HL-60 (cell line): Measurements from ENCODE around the gene VAV2.

Experiments
- DNase-seq, 2 experiments: peaks; one replicate each; pipeline ENCODE4 v3.0.0-alpha.2; 2010 to 2020; ENCODE audit warnings: low read depth in 1 of 2, low spot score in 1 of 2
- H3K27ac ChIP-seq: fragments of 250-450 bp; sonication (Bioruptor Pico); replicated peaks from 2 replicates; pipeline ENCODE4 v1.5.1; 2020; ENCODE audit warnings: mild to moderate bottlenecking, moderate library complexity
- H3K27me3 ChIP-seq: fragments of 250-450 bp; sonication (Bioruptor Pico); 2 replicates; pipeline ENCODE4 v1.5.1; 2021; ENCODE audit warnings: mild to moderate bottlenecking, moderate library complexity; ENCODE audit not compliant: insufficient read depth, poor library complexity, severe bottlenecking
- H3K4me3 ChIP-seq: replicated peaks from 2 replicates; pipeline ENCODE4 v1.5.1; 2011; ENCODE audit warnings: mild to moderate bottlenecking, control low read depth, low read length; ENCODE audit not compliant: insufficient read depth
- GABPA ChIP-seq: IDR thresholded peaks from 2 replicates; pipeline ENCODE4 v1.6.1; 2012; ENCODE audit warnings: low read depth
- POLR2AphosphoS5 ChIP-seq: IDR thresholded peaks from 2 replicates; pipeline ENCODE4 v1.6.1; 2012; ENCODE audit warnings: low read depth
- SPI1 ChIP-seq: IDR thresholded peaks from 2 replicates; pipeline ENCODE4 v1.6.1; 2012; ENCODE audit warnings: low read depth, mild to moderate bottlenecking, borderline replicate concordance
- TF ChIP-seq, protein P1 (sequence below): IDR thresholded peaks from one replicate; pipeline ENCODE4 v1.5.1; 2011; ENCODE audit warnings: low read length, control low read depth, inconsistent platforms; ENCODE audit not compliant: insufficient read depth
- TF ChIP-seq, protein P2 (sequence below): IDR thresholded peaks from 2 replicates; pipeline ENCODE4 v1.6.1; 2012; ENCODE audit warnings: low read depth; ENCODE audit not compliant: insufficient replicate concordance

Gene VAV2

DNA sequence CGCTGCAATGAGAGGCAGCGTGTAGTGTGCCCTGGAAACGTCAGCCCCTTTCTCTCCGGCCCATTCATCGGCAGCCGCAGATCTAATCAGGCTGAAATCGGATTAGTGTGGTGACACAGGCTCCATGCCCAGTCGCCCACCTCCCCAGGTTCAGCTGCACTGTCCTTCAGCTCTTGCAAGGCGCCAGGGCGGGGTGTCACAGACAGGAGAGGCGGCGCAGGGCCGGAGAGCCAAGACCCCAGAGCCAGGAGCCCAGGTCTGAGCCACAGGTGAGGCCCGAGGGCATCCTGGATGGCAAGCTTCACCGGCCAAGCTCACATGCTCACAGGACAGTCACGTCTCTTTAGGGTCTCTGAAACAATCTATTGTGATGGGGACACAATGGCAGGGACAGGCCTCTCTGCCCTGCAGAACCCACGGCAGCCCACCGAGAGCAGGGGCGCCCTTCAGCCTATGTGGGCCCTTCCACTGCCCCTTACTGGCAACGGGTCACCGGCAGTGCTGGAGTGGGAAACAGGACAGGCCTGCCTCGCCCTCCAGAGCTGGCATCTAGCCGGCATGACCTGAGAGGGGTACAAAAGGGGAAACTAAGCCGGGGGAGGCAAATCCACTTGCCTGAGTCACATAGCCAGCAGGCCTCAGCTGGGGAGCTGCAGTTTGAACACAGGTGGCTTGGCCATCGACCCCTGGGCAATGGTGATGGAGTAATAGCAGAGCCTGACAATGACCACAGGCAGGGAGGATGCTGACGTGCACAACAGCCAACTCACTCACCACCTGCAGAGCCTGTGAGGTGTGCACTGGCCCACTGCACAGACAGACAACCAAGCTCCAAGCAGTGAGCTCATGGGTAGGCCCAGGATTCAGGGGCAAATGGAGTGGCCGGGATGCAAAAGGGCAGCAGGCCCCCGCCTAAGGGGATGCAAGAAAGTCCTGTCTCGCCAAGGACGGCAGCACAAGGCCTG, 48.1 kb downstream of the VAV2 start:
- DNase-seq: no peak
- Histone ChIP-seq H3K4me3 (no peak overlapping the region), H3K27ac (no peak overlapping the region), H3K27me3 (no peaks in the 10 kb centered on the region)
- TF ChIP-seq SPI1 (no peak), POLR2AphosphoS5 (no peak), GABPA (no peak)
- TF ChIP-seq, protein P1, sequence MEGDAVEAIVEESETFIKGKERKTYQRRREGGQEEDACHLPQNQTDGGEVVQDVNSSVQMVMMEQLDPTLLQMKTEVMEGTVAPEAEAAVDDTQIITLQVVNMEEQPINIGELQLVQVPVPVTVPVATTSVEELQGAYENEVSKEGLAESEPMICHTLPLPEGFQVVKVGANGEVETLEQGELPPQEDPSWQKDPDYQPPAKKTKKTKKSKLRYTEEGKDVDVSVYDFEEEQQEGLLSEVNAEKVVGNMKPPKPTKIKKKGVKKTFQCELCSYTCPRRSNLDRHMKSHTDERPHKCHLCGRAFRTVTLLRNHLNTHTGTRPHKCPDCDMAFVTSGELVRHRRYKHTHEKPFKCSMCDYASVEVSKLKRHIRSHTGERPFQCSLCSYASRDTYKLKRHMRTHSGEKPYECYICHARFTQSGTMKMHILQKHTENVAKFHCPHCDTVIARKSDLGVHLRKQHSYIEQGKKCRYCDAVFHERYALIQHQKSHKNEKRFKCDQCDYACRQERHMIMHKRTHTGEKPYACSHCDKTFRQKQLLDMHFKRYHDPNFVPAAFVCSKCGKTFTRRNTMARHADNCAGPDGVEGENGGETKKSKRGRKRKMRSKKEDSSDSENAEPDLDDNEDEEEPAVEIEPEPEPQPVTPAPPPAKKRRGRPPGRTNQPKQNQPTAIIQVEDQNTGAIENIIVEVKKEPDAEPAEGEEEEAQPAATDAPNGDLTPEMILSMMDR: no peak
- TF ChIP-seq, protein P2, sequence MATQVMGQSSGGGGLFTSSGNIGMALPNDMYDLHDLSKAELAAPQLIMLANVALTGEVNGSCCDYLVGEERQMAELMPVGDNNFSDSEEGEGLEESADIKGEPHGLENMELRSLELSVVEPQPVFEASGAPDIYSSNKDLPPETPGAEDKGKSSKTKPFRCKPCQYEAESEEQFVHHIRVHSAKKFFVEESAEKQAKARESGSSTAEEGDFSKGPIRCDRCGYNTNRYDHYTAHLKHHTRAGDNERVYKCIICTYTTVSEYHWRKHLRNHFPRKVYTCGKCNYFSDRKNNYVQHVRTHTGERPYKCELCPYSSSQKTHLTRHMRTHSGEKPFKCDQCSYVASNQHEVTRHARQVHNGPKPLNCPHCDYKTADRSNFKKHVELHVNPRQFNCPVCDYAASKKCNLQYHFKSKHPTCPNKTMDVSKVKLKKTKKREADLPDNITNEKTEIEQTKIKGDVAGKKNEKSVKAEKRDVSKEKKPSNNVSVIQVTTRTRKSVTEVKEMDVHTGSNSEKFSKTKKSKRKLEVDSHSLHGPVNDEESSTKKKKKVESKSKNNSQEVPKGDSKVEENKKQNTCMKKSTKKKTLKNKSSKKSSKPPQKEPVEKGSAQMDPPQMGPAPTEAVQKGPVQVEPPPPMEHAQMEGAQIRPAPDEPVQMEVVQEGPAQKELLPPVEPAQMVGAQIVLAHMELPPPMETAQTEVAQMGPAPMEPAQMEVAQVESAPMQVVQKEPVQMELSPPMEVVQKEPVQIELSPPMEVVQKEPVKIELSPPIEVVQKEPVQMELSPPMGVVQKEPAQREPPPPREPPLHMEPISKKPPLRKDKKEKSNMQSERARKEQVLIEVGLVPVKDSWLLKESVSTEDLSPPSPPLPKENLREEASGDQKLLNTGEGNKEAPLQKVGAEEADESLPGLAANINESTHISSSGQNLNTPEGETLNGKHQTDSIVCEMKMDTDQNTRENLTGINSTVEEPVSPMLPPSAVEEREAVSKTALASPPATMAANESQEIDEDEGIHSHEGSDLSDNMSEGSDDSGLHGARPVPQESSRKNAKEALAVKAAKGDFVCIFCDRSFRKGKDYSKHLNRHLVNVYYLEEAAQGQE: no peak

- TF ChIP-seq, protein P2: no peak
- TF ChIP-seq SPI1: no peak
- TF ChIP-seq POLR2AphosphoS5: no peak
- no peak for TF ChIP-seq GABPA
- TF ChIP-seq, protein P1: no peak
Measured at GRCh38 chr9:133943036-133943780, 48.9 kb downstream of the VAV2 start.

DNA sequence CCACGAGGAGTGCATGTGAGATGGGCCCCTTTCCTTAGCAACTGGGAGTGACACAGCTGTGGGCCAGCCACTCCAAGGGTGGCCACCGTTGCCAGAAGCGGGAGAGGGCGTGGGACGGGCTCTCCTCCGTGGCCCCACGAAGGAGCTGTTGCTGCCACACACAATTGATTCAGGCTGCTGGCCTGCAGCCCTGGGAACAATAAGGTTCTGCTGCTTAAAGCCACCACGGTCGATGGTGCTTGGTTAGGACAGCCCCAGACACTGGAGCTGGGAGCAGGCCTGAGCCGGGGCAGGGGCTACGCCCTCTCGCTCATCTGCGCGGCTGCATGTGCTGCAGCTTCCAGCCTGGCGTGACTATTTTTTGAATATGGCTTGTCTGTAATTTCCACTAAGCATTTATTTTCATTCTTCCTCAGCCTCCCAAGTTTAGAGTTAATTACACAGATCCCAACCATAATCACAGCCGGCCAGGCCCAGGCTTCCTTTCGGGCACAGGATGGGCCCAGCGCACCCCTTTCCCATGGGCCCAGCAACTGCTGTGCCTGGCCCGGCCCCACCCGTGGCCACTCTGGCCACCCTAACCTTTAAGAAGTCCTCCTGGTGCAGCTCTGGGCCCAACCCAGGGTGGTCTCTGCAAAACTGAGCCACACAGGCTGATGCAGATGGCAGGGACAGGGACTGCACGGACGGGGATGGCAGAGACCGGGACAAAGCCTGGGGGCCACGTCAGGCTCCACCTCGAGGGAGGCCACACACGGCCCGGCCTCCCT, 49.7 kb downstream of the VAV2 start:
- DNase-seq: no peak
- Histone ChIP-seq H3K27ac (no peak overlapping the region), H3K4me3 (no peak overlapping the region), H3K27me3 (no peaks in the 10 kb centered on the region)
- TF ChIP-seq SPI1 (no peak), GABPA (no peak), POLR2AphosphoS5 (no peak)
- TF ChIP-seq, protein P1: no peak
- TF ChIP-seq, protein P2: no peak

More at GRCh38 chr9:133943036-133943780, 48.9 kb downstream of the VAV2 start:
- Histone ChIP-seq H3K27ac (no peak overlapping the region), H3K4me3 (no peak overlapping the region), H3K27me3 (no peaks in the 10 kb centered on the region)
- DNase-seq: no peak
